DMS153 treated with DMSO at 0.1 percent for 48 hours (cell line): ENCODE measurements around the gene DLGAP4.

Source experiments
- DNase-seq: peaks from one replicate; lab custom pipeline; 2025; ENCODE audit not compliant: unreplicated experiment; lab: John Stamatoyannopoulos, UW

The DLGAP4 gene

GRCh38 chr20:36399969-36400545, 93.9 kb downstream of the DLGAP4 start:
- no peak for DNase-seq

GRCh38 chr20:36400909-36401735, 95.0 kb downstream of the DLGAP4 start:
- no peak for DNase-seq

- DNase-seq: no peak
These were observed 96.6 kb downstream of the DLGAP4 start for GRCh38 chr20:36402708-36403107.

- DNase-seq: no peak
These were observed 98.4 kb downstream of the DLGAP4 start for GRCh38 chr20:36404435-36404978.

- no peak for DNase-seq
These were observed 99.1 kb downstream of the DLGAP4 start for GRCh38 chr20:36405255-36405654.

GRCh38 chr20:36407199-36407733, 101.1 kb downstream of the DLGAP4 start:
- no peak for DNase-seq

DNA sequence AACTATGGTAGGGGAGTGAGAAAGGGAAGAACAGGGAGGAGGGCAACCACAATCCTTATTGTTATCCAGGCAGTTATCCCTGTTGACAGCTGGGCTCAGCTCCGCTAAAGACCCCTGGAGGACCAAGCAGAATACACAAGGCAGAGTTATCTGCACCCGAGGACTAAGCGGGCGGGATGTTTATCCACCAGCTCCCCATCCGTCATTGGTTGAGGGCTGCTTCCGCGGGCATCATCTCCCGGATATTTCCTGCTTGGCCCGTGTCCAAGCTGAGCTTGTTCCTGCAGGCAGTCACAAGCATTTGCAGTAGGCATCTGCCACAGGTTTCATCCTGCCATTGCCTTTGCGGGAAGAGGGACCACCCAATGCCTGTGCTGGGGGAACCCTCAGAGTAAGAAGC, 102.1 kb downstream of the DLGAP4 start:
- DNase-seq: peak; percentile 38

- no peak for DNase-seq
These were observed 105.8 kb downstream of the DLGAP4 start for GRCh38 chr20:36411861-36412454.

DNA sequence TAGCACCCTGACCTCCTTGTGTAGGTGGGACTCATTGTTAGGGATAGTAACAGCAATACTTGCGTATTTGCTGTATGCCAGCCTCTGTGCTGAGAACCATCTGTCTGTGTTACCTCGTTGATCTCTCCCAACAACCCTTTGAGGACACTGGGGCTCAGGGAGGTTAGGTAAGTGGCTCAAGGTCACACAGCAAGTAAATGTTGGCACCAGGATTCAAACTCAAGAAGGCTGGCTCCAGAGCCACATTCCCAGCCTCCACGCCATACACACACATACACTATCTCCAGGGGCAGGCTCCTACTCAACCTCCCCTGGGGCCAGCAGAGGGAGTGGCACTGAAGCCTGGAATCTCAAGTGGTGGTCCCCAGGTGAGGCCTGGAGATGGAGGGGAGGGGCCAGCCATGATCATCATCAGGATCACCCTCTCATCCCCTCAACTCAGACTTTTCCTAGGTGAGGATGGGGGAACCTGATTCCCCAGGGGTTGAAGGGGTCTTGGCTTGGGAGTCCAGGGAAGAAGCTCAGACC, 109.4 kb downstream of the DLGAP4 start:
- DNase-seq: no peak

DNA sequence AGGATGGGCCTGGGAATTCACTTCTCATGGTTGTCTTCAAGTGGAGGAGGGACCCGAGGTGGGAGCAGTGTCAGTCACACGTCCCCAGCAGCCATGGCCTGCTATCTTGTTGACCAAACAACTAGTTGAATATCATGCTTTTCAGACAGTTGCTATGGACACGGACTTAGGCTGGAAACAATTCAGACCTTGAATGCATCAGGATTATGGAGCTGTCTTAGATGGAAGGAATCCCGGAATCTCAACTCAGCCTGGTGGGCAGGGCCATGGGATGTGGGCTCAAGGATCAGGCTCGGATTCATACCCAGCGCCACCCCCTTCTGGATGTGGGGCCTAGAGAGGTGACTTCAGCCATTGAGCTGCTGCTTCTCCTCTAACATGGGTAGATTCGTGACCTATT, 112.6 kb downstream of the DLGAP4 start:
- DNase-seq: no peak

- no peak for DNase-seq
These were observed 115.5 kb downstream of the DLGAP4 start for GRCh38 chr20:36421641-36422040.

DNA sequence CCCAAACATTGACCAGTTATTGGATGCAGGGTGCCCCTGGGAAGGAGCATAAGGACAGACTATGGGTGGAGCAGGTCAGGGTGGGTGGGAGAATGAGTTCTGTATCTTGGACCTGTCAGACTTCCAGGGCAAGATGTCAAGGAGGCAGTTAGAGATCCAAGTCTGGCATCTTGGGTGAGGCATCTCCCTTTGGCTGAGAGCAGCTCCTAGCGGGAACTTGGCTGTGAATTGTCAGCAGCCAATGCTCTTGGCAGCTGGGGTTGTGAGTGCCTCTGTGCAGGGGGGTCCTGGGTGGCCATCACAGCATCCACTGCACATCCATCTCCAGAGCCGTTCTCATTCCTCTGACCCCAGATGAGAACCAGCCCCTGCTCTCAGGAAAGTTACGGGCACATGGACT, 118.2 kb downstream of the DLGAP4 start:
- no peak for DNase-seq

GRCh38 chr20:36425166-36425565, 119.0 kb downstream of the DLGAP4 start:
- DNase-seq: no peak

DNA sequence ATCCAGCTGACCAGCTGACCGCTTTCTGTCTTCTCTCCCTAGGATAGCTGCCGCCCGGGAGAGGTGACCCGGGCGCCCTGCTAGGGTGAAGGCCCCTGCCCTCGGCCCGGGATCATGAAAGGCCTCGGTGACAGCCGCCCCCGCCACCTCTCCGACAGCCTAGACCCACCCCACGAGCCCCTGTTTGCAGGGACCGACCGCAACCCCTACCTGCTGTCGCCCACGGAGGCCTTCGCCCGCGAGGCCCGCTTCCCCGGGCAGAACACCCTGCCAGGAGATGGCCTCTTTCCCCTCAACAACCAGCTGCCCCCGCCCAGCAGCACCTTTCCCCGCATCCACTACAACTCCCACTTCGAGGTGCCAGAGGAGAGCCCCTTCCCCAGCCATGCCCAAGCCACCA, 125.5 kb downstream of the DLGAP4 start:
- DNase-seq: no peak

GRCh38 chr20:36432096-36432495, 126.0 kb downstream of the DLGAP4 start:
- no peak for DNase-seq

DNA sequence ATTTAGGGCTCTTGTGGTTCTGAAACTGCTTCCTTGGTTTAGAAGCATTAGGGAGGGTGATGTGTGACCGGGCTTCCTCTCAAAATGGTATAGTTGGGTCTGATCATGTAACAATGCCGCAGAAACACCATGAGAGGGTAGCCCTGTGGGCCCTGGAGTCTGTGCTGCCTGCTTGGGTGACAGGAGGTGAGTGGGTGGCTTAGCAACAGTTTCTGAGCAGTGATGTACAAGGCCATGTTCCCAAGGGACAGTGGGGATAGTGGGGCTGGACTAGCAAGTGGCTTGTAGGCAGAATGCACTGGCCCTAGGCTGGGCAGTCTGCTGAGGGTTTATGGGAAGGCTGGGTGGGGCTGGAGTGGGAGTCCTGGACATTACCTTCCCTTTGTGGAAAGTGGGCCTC, 128.2 kb downstream of the DLGAP4 start:
- no peak for DNase-seq

DNA sequence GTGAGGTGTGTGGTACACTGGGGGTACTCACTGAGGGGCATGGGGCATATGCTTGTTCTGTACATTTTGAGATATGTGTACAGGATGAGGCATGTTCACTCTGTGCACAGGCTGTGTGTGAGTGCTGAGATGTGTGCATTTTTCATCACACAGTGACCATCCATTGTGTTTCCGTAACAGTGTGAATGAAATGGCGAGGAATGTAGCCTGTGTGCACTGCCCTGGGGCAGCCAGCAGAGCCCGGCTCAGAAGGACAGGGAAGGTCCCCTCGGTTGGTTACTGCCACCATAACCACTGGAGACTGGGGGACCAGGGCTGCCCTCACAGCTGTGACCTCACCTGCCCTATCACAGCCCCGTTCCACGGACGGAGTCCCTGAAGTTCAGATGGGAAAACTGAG, 129.0 kb downstream of the DLGAP4 start:
- DNase-seq: no peak

DNA sequence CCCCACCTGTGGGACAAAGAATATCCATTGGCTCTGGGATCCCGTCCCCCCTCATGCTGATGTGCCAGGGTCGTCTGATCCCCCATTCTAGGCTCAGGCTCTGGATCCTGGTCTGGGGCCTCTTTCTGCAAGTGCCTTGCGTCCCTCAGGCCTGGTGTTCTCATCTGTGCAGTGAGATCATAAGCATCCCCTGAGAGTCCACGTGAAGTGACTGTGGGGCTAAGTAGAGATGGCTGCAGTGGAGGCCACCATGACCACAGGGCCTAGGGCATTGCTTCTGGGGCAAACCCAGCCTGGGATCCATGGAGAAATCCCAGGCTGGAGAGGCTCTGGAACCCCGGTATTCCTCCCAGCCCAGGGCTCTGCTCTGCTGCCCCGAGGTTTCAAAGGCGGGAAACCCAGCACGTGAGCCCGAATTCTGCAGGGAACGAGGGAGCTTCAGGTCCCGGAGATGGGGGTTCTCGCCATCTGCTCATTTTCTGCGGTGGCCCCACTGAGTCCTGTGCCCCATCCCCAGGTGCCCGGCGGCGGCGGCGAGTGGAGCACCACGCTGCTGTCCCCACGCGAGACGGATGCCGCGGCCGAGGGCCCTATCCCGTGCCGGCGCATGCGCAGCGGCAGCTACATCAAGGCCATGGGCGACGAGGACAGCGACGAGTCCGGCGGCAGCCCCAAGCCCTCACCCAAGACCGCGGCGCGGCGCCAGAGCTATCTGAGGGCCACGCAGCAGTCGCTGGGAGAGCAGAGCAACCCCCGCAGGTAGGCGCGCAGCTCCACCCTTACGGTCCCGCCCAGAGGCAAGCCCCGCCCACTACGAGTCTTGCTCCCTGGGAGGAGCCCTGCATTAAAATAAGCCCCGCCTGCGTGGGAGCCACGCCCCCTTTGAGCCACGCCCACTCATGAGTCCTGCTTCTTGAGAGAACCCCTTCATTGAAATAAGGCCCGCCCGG, 129.7 kb downstream of the DLGAP4 start:
- peak; percentile 71 for DNase-seq

GRCh38 chr20:36439040-36439730, 133.0 kb downstream of the DLGAP4 start:
- DNase-seq: peak; percentile 25

DNA sequence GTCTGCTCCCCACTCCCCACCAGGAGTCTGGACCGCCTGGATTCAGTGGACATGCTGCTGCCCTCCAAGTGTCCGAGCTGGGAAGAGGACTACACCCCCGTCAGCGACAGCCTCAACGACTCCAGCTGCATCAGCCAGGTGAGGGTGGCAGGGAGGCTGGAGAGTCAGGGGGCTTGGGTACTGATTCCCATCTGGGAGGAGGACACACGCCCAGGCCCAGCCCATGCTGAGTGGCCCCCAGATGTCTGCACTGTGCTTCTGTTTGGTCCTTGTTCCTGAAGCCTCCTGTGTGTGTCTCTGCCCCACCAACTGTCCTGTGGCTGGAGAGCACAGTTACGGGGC, 133.6 kb downstream of the DLGAP4 start:
- no peak for DNase-seq
